Mucosa of stomach (tissue), 1 donor: Measurements from ENCODE around the gene APPBP2.
A peak's percentile ranks its signal among the peaks of the same experiment; 100 is the strongest.
"Not testable (repeated sequence)": the region's sequence is repeated elsewhere in the genome, so short reads cannot be mapped to it uniquely, and the experiment has no call there.

Experiments
- H3K27me3 ChIP-seq: one replicate; pipeline ENCODE4 v1.7.0; 2013; ENCODE audit warnings: mild to moderate bottlenecking, low read length; ENCODE audit not compliant: control insufficient read depth, insufficient read depth
- H3K36me3 ChIP-seq: one replicate; pipeline ENCODE4 v1.7.0; 2013; ENCODE audit warnings: low read length; ENCODE audit not compliant: control insufficient read depth, insufficient read depth
- H3K4me1 ChIP-seq: one replicate; pipeline ENCODE4 v1.7.0; 2013; ENCODE audit warnings: mild to moderate bottlenecking, low read length; ENCODE audit not compliant: control insufficient read depth, insufficient read depth
- H3K4me3 ChIP-seq: one replicate; pipeline ENCODE4 v1.7.0; 2013; ENCODE audit warnings: low read length
- H3K9ac ChIP-seq: one replicate; pipeline ENCODE4 v1.7.0; 2013; ENCODE audit warnings: mild to moderate bottlenecking, low read length, moderate library complexity
- H3K9me3 ChIP-seq: one replicate; pipeline ENCODE4 v1.7.0; 2013; ENCODE audit warnings: mild to moderate bottlenecking, low read length, moderate library complexity; ENCODE audit not compliant: control insufficient read depth
- donor health status: Pancreatic carcinoma.

Gene APPBP2

GRCh38 chr17:60527701-60528100 lies 1.7 kb upstream of the APPBP2 start:
- Histone ChIP-seq H3K9ac (no peak overlapping the region), H3K27me3 (no peaks in the 10 kb centered on the region), H3K4me3 (no peak overlapping the region), H3K4me1 (peaks cover 5% of the 10 kb centered on the region), H3K9me3 (no peaks in the 10 kb centered on the region), H3K36me3 (no peaks in the 10 kb centered on the region)

- Histone ChIP-seq H3K9ac (peak overlapping the region; percentile 81), H3K4me3 (peak overlapping the region; percentile 78), H3K9me3 (no peaks in the 10 kb centered on the region), H3K4me1 (peaks cover 12% of the 10 kb centered on the region), H3K27me3 (no peaks in the 10 kb centered on the region), H3K36me3 (no peaks in the 10 kb centered on the region)
Measured at GRCh38 chr17:60526726-60527125, 684 bp upstream of the APPBP2 start.

GRCh38 chr17:60525328-60525684 lies 736 bp downstream of the APPBP2 start:
- no peaks in the 10 kb centered on the region for H3K36me3 ChIP-seq
- H3K4me3 ChIP-seq, result peak overlapping the region; percentile 78
- no peaks in the 10 kb centered on the region for H3K9me3 ChIP-seq
- H3K27me3 ChIP-seq, result no peaks in the 10 kb centered on the region
- peaks cover 13% of the 10 kb centered on the region for H3K4me1 ChIP-seq
- H3K9ac ChIP-seq, result peak overlapping the region; percentile 81

- H3K9me3 ChIP-seq, result no peaks in the 10 kb centered on the region
- peaks cover 13% of the 10 kb centered on the region for H3K4me1 ChIP-seq
- no peaks in the 10 kb centered on the region for H3K36me3 ChIP-seq
- H3K4me3 ChIP-seq, result peak overlapping the region; percentile 78
- H3K27me3 ChIP-seq, result no peaks in the 10 kb centered on the region
- H3K9ac ChIP-seq, result peak overlapping the region; percentile 81
Measured at GRCh38 chr17:60524463-60525327, 1.3 kb downstream of the APPBP2 start.

- H3K4me3 ChIP-seq, result no peak overlapping the region
- H3K36me3 ChIP-seq, result no peaks in the 10 kb centered on the region
- no peak overlapping the region for H3K9ac ChIP-seq
- no peaks in the 10 kb centered on the region for H3K27me3 ChIP-seq
- peaks cover 13% of the 10 kb centered on the region for H3K4me1 ChIP-seq
- H3K9me3 ChIP-seq, result no peaks in the 10 kb centered on the region
Measured at GRCh38 chr17:60523822-60524221, 2.2 kb downstream of the APPBP2 start.

- no peaks in the 10 kb centered on the region for H3K9me3 ChIP-seq
- peaks cover 13% of the 10 kb centered on the region for H3K4me1 ChIP-seq
- no peaks in the 10 kb centered on the region for H3K36me3 ChIP-seq
- no peaks in the 10 kb centered on the region for H3K27me3 ChIP-seq
- no peak overlapping the region for H3K9ac ChIP-seq
- H3K4me3 ChIP-seq, result no peak overlapping the region
Measured at GRCh38 chr17:60522889-60523626, 3.0 kb downstream of the APPBP2 start.

- Histone ChIP-seq H3K9me3 (no peaks in the 10 kb centered on the region), H3K36me3 (no peaks in the 10 kb centered on the region), H3K4me3 (no peak overlapping the region), H3K9ac (no peak overlapping the region), H3K27me3 (no peaks in the 10 kb centered on the region), H3K4me1 (peaks cover 7% of the 10 kb centered on the region)
Measured at GRCh38 chr17:60519795-60520194, 6.2 kb downstream of the APPBP2 start.

GRCh38 chr17:60515683-60516082 lies 10.4 kb downstream of the APPBP2 start:
- not testable (repeated sequence) for H3K9ac ChIP-seq, H3K9me3 ChIP-seq, H3K36me3 ChIP-seq, H3K4me1 ChIP-seq, H3K4me3 ChIP-seq, H3K27me3 ChIP-seq

- not testable (repeated sequence) for H3K9me3 ChIP-seq, H3K27me3 ChIP-seq, H3K9ac ChIP-seq, H3K36me3 ChIP-seq, H3K4me3 ChIP-seq, H3K4me1 ChIP-seq
Measured at GRCh38 chr17:60515199-60515598, 10.8 kb downstream of the APPBP2 start.

GRCh38 chr17:60514500-60514899 lies 11.5 kb downstream of the APPBP2 start:
- Histone ChIP-seq H3K36me3 (no peaks in the 10 kb centered on the region), H3K9me3 (no peaks in the 10 kb centered on the region), H3K27me3 (no peaks in the 10 kb centered on the region), H3K4me3 (no peak overlapping the region), H3K9ac (no peak overlapping the region), H3K4me1 (no peaks in the 10 kb centered on the region)

- no peaks in the 10 kb centered on the region for H3K36me3 ChIP-seq
Measured at GRCh38 chr17:60514053-60514452, 12.0 kb downstream of the APPBP2 start.

GRCh38 chr17:60513014-60513413 lies 13.0 kb downstream of the APPBP2 start:
- Histone ChIP-seq H3K36me3 (no peaks in the 10 kb centered on the region), H3K4me3 (no peak overlapping the region), H3K9me3 (no peaks in the 10 kb centered on the region), H3K4me1 (no peaks in the 10 kb centered on the region), H3K9ac (no peak overlapping the region), H3K27me3 (no peaks in the 10 kb centered on the region)

More at GRCh38 chr17:60514053-60514452, 12.0 kb downstream of the APPBP2 start:
- no peak overlapping the region for H3K4me3 ChIP-seq
- H3K4me1 ChIP-seq, result no peaks in the 10 kb centered on the region
- H3K27me3 ChIP-seq, result no peaks in the 10 kb centered on the region
- H3K9me3 ChIP-seq, result no peaks in the 10 kb centered on the region
- H3K9ac ChIP-seq, result no peak overlapping the region
